ENCODE data around the gene TMEM184B. TPM values are rescaled to one million over a fixed set of nuclear protein-coding genes. Genes with fewer than 3 reads are reported as not detected.

The TMEM184B gene
- total and polyA plus RNA-seq, 12 donors = 20.8 to 51.6 (median 42.3) TPM

GRCh38 chr22:38270091-38270992 is 2.5 kb downstream of the TMEM184B start:
- DNase-seq = no peak
- H3K27me3 ChIP-seq = no peaks in the 10 kb centered on the region
- H3K27ac ChIP-seq = peak overlapping the region; percentile 27 to 99 (median 96)
- peaks cover 29 to 82% (median 72%) of the 10 kb centered on the region in 9 donors for H3K4me1 ChIP-seq
- H3K36me3 ChIP-seq = no peaks in the 10 kb centered on the region
- peak in 1 of 8 donors; percentile 6 for ATAC-seq
- peak overlapping the region in 7 of 10 donors; percentile 93 to 100 (median 99) for H3K4me3 ChIP-seq
- no peak for TF ChIP-seq CTCF (IDR thresholded peaks at IDR 0.05)
- H3K9me3 ChIP-seq = no peaks in the 10 kb centered on the region
- 59 to 63% methylated on average over 13 of the region's 13 CpGs for WGBS, 2 donors
- intact Hi-C loops (cut with DNase I) = loop anchor here in 7 of 10 donors (5.0 kb wide), 3 partner anchors 42 to 47 kb away; partner anchors contain the start of gene CSNK1E (in 2 of the 7)

- no peak for ATAC-seq
- TF ChIP-seq CTCF (IDR thresholded peaks at IDR 0.05) = no peak
- Histone ChIP-seq H3K9me3 (no peaks in the 10 kb centered on the region), H3K27ac (peak overlapping the region in 7 of 10 donors; percentile 96 to 99 (median 99)), H3K27me3 (no peaks in the 10 kb centered on the region), H3K4me1 (peaks cover 29 to 87% (median 79%) of the 10 kb centered on the region in 9 donors), H3K4me3 (no peak overlapping the region), H3K36me3 (peaks cover 0 to under 1% (median 0%) of the 10 kb centered on the region in 9 donors)
- WGBS, 2 donors = 95 to 98% methylated on average over 7 of the region's 7 CpGs
- intact Hi-C loops (cut with DNase I) = loop anchor here in 1 of 10 donors (5.0 to 10.0 kb wide), 2 partner anchors 57 to 85 kb away; no protein-coding TSS in a partner anchor
- no peak for DNase-seq
Observed at GRCh38 chr22:38269466-38269865, 3.3 kb downstream of the TMEM184B start.

- Histone ChIP-seq H3K4me3 (peak overlapping the region in 4 of 10 donors; percentile 25 to 40 (median 33)), H3K36me3 (peaks cover 0 to 16% (median 0%) of the 10 kb centered on the region in 9 donors), H3K27me3 (no peaks in the 10 kb centered on the region), H3K9me3 (no peaks in the 10 kb centered on the region), H3K27ac (peak overlapping the region; percentile 64 to 99 (median 90)), H3K4me1 (peaks cover 27 to 94% (median 85%) of the 10 kb centered on the region in 9 donors)
- intact Hi-C loops (cut with DNase I) = loop anchor here in 2 of 10 donors (2.0 to 10.0 kb wide), 3 partner anchors 50 to 88 kb away; partner anchors contain the start of gene CSNK1E (in 1 of the 2)
- DNase-seq (peak; percentile 42 to 87), ATAC-seq (peak; percentile 70 to 91 (median 88))
- no peak for TF ChIP-seq CTCF (IDR thresholded peaks at IDR 0.05)
- WGBS, 2 donors = 44 to 47% methylated on average over 4 of the region's 4 CpGs
Observed at GRCh38 chr22:38267086-38267485, 5.7 kb downstream of the TMEM184B start.

- no peak for DNase-seq
- H3K27ac ChIP-seq = peak overlapping the region; percentile 64 to 99 (median 89)
- peaks cover 0 to 16% (median 0%) of the 10 kb centered on the region in 9 donors for H3K36me3 ChIP-seq
- H3K4me1 ChIP-seq = peaks cover 23 to 94% (median 85%) of the 10 kb centered on the region in 9 donors
- 43 to 44% methylated on average over 8 of the region's 8 CpGs for WGBS, 2 donors
- H3K9me3 ChIP-seq = no peaks in the 10 kb centered on the region
- H3K27me3 ChIP-seq = no peaks in the 10 kb centered on the region
- ATAC-seq = no peak
- no peak for TF ChIP-seq CTCF (IDR thresholded peaks at IDR 0.05)
- intact Hi-C loops (cut with DNase I) = loop anchor here in 2 of 10 donors (2.0 to 10.0 kb wide), 3 partner anchors 51 to 89 kb away; partner anchors contain the start of gene CSNK1E (in 1 of the 2)
- peak overlapping the region in 2 of 10 donors; percentile 30 to 36 for H3K4me3 ChIP-seq
Observed at GRCh38 chr22:38266120-38266519, 6.7 kb downstream of the TMEM184B start.
